Activated CD4-positive, alpha-beta T cell treated with anti-CD3 and anti-CD28 coated beads, Interleukin-10, Interleukin-2, amounts not matched to agents 100 ng/mL and 50 ng/mL, durations not matched to agents 16 hours and 8 hours (primary cell): Measurements from ENCODE around the gene DUSP2.
A peak's percentile ranks its signal among the peaks of the same experiment; 100 is the strongest.
"Not testable (repeated sequence)": the region's sequence is repeated elsewhere in the genome, so short reads cannot be mapped to it uniquely, and the experiment has no call there.

Experiments
- DNase-seq: peaks from one replicate; pipeline ENCODE4 v3.0.0-alpha.2; 2020

The DUSP2 gene

DNA sequence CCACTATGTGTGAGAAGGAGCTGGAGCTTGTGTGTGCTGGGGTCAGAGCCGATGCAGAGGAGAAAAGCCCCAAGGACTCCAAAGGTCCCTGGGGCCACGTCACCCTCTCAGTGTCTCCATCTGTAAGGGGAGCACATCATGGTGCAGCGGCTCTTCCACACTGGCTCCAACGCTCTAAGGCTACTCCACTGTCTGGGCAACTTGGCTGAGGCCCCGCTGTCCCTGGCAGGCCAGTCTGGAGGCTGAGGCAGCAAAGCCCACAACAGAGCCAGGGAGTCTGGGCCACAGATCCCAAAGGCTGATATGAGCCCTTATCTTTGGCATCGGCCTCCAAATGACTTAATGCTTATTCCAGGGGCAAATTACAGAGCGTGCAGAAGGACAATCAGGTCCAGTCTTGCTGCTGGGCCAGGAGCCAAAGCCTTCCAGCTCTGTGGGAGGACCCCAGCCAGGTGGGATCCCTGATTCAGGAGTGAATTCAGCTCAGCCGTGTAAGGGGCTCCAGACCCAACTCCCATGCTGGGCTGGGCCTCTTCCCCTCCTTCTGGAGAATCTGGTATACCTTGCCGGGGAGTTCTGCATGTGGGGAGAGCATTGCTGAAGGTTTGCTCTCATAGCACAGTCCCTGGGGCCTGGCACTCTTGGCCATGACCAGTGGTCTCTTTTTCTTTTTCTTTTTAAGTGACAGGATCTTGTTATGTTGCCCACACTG is 1.8 kb upstream of the DUSP2 start:
- DNase-seq = no peak

DNA sequence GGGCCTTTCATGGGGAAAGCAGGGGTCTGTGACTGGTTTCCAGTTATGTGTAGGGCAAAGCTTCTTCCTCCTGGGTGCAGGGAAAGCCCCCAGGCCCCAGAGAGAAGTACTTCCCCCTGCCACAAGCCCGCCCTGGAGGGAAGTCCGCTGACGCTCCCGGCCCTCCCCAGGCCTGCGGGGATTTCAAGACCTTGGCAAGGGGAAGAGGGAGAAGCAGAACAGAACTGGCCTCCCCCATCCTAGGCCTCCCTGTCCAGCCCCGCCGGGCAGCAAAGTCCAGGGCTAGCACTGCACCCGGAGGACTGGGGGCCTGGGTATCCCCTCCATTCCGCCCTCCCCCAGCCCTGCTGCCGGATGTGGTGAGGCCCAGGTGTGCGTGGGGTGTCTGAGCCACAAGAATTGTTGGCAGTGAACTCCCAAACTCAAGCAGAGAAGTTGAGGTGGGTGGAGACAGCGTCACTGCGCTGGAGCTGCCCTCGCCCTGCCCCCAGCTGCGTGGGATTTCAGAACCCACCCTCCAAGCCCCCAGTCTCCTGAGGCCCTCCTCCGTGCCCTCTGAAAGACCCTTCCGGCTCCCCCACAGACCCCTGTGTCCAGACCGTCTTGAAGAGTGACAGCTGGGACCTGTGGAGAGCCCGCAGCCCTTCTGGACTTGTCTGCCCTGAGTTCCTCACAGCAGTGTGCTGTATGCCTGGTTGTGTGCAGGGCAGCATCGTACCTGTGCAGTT is 1.1 kb upstream of the DUSP2 start:
- DNase-seq = peak; percentile 88

DNA sequence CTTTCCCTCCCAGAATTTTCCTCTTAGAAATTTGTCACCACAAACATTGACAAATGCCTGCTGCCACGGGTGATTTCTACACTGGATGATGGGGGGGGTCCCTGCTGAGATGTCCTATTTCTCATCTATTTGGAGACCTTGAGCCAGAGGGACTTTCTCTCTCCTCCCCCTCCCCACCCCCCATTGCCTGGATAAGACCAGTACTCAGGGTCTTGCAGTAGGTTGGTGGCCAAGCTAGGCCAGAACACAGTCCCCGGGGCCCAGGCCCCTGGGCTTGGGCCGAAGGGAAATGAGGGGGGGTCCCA is 560 bp upstream of the DUSP2 start:
- DNase-seq = no peak

DNA sequence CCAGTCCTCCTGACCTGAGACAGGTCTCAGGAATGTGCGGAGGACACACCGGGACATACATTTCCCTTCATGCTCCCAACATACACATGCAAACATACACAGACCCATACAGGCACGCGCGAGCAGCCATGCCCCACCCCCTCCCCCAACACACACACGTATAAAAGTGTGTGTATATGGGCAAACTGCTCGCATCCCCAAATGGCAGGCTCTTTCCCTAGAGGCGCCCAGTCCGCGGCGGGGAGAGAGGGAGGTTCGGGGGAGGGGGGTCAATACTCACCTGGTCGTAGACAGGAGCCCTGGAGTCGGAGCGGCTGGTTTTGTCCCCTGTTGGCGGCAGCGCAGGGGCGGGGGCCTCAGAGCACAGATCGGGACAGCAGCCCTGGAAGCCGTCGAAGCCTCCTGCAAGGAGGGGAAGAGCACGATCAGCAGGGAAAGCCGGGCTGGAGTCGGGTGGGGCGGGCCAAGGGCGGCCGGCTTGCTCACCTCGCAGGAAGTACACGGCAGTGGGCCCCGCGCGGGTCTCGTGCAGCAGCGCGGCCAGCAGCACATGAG is 682 bp downstream of the DUSP2 start:
- DNase-seq = peak; percentile 57

DNA sequence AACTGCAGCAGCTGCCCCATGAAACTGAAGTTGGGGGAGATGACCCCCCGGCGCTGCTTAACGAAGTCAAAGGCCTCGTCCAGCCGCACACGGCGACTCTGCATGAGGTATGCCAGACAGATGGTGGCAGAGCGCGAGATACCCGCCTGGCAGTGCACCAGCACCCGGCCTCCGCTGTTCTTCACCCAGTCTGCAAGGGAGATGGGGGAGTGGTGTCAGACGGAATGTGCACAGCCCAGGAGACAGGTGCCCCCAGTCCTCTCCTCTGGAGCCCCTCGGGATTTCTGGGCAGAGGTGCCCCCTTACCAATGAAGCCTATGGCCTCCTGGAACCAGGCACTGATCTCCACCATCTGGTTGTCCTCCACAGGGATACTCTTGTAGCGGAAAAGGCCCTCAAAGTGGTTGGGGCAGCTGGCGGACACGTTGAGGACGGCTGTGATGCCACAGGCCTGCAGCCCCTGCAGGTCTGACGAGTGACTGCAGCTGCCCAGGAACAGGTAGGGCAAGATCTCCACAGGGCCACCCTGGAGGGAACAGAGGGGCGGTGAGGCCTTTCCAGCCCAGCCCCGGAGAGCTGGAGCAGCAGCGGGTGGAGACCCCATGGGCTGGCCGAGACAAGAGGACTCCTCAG is 1.3 kb downstream of the DUSP2 start:
- peak; percentile 62 for DNase-seq

- DNase-seq = peak; percentile 45
These were observed 1.9 kb downstream of the DUSP2 start for GRCh38 chr2:96143231-96143847.

DNA sequence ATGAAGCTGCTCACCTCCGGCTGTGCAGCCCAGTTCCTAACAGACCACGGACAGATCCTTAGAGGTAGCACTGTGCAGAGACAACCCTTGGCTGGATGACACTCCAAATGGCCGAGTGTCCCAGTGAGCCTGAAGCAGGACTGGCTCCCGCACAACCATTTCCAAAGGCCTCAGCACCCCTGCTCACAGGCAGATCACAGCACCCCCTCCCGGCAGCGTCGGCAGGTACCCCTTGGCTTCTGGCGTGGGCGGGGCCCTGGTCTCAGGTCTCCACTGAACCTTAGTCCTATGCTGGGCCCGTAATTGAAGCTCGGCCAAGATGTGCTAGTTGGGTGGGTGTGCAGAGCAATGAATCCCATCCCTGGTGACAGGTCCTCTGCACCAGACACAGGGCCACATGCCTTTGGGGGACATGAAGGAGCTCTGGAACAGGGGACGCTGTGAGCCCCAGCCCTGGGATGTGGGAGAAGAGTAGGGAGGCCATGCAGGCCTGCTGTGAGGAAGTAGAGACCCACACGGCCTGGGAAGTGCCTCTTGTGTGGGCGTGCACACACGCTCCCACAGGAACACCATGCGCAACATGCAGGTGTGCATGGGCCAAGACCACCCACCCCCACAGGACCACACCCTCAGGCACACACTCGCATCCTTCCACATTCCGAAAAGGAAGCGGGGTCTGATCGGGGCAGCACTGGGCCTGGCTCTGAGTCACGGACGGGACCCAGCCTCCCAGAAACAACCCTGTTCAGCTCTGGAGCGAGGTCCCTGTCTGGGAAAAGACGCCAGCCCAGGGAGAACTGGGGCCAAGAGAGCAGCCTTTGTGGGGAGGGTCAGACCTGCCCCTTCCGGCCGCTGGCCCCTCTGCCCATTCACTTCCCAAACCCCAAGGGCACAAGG is 2.8 kb downstream of the DUSP2 start:
- peak; percentile 74 for DNase-seq

DNA sequence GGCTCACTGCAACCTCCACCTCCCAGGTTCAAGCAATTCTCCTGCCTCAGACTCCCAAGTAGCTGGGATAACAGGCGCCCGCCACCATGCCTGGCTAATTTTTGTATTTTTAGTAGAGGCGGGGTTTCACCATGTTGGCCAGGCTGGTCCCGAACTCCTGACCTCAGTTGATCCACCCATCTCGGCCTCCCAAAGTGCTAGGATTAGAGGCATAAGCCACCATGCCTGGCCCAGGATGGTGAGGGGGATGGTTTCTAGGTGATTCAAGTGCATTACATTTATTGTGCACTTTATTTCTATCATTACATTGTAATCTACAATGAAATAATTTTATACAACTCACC is 3.6 kb downstream of the DUSP2 start:
- not testable (repeated sequence) for DNase-seq

- DNase-seq = no peak
These were observed 4.2 kb downstream of the DUSP2 start for GRCh38 chr2:96140941-96141623.

GRCh38 chr2:96139181-96139758 is 6.0 kb downstream of the DUSP2 start:
- DNase-seq = no peak

DNA sequence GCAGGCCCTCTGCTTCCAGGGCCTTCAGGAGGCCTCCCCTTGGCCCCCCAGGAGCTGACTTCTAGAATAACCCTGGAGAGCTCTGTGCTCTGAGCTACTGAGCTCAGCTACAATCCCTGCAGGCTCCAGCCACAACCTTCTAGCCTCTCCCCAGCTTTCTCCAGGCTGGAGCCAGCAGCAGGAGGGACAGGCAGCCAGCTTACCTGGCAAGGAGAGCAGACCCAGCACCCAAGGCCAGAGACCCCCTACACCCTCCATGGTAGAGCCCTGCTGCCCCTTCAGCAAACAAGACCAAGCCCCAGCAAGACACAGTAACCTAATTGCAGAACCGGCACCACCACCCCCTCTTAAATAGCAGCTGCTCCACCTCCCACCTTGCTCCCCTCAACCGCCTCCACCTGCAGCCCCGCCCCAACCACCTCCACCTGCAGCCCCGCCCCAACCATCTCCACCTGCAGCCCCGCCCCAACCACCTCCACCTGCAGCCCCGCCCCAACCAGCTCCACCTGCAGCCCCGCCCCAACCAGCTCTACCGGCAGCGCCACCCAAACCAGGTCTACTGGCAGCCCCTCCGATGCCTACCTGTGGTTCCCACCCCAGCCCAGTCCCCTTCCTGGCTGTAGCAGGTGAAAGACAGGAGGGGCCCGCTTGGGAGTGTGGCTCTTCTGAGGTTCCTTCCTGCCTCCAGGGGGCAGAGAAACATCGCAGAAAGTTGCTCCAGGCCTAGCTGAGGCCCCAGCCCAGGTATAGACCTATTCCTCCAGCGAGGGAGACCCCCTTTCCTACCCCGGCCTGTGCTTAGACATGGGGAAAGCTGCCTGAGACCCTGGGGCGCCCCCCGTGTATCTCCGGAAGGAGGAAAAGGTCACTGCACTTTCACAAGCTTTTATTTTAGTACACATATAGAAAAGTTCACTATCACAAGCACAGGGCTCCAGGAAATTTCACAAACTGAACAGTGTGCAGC is 6.8 kb downstream of the DUSP2 start, which contains the start of gene ASTL:
Gene ASTL (minus strand): TSS at position 324 of the 967 bp plus-strand sequence. CDS start 66 bp downstream, at position 258.
- DNase-seq = peak; percentile 61

GRCh38 chr2:96137321-96138178 is 7.7 kb downstream of the DUSP2 start:
- DNase-seq = no peak

GRCh38 chr2:96136129-96136720 is 9.0 kb downstream of the DUSP2 start:
- no peak for DNase-seq

DNA sequence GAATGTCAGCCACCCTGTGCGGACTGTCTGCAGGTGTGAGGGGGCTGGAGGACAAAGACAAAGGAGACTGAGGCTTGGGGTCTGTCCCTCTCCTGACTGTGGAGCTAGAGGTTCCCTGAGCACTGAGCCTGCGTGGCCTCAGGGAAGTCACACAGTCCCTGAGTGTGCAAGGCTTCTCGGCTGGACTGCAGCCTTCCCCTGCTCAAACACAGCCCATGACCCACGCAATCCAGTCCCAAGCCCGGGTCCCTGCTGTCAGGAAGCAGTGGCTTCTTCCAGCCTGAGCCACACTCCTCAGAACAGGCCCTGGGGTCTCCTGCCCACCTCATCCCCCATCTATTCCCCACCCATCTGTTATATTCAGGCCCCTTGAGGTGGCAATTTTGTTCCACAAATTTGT is 9.6 kb downstream of the DUSP2 start:
- DNase-seq = no peak

- DNase-seq = no peak
These were observed 10.1 kb downstream of the DUSP2 start for GRCh38 chr2:96135171-96135570.

- no peak for DNase-seq
These were observed 10.8 kb downstream of the DUSP2 start for GRCh38 chr2:96134421-96134820.

DNA sequence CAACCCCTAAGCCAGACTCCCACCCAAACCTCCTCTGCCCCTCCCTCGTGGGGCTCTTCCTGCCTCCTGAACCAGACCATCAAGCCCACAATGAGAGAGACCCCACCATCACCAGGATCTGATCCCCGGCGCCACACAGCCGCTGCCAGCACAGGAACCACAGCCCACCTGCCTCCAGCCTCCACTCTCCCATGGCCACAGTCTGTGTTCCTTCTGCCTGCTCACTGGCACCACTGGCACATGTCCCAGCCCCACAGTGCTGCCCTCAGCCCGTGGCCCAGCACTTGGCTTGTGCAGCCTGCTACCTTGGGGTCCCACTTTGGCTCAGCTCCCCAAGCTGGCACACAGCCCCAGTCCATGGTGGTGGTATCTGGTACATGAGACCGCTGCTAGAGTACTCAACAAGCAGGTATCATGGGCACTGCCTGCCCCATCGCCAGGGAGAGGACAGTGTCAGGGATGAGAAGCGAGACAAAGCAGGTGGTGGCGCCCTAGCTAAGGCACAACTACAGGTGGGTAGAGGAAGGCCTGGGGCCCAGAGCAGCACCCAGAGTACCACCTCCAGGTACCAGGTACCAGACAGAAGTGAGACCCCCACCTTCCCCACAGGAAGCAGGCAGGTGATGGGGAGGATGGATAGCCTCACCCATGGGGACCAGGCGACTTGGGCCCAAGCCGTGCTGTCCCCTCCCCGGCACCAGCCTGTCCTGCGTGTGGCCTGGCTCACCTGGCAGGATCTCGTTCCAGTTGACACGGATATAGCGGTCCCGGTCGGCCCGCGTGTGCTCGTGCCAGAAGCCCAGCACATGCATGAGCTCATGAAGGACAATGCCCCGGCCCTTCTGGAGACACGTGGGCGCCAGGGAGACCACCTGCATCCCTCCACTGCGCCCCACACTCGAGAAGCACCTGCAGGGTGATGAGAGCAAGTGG is 13.2 kb downstream of the DUSP2 start:
- DNase-seq = no peak
